GM19099 (cell line): ENCODE results near the gene RAB1A.

ENCODE experiments used
- POLR2A ChIP-seq: IDR thresholded peaks from 3 replicates; pipeline ENCODE4 v1.6.1; 2011; ENCODE audit warnings: low read depth; ENCODE audit not compliant: insufficient read length; ENCODE audit errors: extremely low read depth

The RAB1A gene

DNA sequence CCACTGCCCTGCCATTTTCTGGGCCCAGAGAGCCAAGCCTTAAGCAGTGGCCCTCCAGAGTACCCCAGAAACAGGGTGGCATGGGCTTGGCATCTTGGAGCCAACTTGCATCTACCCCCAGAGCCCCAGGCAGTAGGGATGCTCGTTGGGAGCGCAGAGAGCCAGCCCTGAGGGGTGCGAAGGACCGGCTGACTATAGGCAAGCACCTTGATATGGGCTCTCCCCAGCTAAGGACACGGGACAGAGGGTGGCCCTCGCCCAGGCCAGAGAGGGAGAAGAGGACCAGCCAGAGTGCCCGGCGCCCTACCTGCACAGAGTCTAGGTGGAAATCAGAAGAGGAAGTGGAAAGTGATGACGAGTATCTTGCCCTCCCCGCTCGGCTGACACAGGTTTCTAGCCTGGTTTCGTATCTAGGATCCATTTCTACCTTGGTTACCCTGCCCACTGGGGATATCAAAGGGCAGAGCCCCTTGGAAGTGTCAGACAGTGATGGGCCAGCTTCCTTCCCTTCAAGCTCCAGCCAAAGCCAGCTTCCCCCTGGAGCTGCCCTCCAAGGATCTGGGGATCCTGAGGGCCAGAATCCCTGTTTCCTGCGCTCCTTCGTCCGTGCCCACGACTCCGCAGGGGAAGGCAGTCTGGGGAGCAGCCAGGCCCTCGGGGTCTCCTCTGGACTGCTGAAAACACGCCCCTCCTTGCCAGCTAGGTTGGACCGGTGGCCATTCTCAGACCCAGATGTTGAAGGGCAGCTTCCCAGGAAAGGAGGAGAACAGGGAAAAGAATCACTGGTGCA lies 57.5 kb downstream of the RAB1A start:
- TF ChIP-seq POLR2A = no peak

GRCh38 chr2:65071499-65072180 lies 58.3 kb downstream of the RAB1A start:
- no peak for TF ChIP-seq POLR2A

- TF ChIP-seq POLR2A = no peak
These were observed 59.0 kb downstream of the RAB1A start for GRCh38 chr2:65070856-65071255.

DNA sequence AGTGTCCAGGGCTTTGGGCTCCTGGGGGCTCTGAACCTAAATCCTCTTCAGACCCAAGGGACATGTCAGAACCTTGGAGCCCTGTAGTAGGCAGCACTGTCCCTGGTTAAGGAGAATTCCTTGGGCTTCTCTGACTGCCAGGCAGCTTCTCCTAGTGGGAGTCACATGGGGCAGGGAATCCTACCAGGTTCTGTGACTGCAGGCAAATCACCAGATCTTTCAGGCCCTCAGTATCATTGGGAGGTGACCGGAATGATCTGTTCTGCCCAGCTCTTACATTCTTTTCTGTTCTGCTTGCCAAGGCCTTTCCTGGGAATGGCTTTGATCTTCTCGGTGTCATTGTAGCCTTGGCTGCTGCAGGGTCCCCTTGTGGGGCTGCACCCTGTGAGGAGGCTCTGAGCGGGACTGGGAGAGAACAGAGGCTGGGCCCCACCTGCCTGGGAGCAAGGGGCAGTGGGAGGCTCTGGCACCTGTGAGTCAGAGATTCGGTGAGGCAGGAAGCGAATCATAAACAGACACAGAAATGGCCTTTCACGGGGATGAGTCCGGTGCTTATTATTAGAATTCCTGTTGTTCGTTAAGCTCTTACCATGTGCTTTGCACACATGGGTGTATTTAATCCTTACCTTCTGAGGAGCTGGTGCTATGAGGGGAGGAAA lies 59.6 kb downstream of the RAB1A start:
- no peak for TF ChIP-seq POLR2A

DNA sequence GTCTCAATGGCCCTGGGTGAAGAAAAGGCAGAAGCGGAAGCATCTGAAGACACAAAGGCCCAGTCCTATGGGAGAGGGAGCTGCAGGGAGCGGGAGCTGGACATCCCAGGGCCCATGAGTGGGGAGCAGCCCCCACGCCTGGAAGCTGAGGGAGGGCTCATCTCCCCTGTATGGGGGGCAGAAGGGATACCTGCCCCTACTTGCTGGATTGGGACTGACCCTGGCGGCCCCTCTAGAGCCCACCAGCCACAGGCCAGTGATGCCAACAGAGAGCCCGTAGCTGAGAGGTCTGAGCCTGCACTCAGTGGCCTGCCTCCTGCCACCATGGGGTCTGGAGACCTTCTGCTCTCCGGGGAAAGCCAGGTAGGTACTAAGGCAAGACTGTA lies 60.5 kb downstream of the RAB1A start:
- no peak for TF ChIP-seq POLR2A

DNA sequence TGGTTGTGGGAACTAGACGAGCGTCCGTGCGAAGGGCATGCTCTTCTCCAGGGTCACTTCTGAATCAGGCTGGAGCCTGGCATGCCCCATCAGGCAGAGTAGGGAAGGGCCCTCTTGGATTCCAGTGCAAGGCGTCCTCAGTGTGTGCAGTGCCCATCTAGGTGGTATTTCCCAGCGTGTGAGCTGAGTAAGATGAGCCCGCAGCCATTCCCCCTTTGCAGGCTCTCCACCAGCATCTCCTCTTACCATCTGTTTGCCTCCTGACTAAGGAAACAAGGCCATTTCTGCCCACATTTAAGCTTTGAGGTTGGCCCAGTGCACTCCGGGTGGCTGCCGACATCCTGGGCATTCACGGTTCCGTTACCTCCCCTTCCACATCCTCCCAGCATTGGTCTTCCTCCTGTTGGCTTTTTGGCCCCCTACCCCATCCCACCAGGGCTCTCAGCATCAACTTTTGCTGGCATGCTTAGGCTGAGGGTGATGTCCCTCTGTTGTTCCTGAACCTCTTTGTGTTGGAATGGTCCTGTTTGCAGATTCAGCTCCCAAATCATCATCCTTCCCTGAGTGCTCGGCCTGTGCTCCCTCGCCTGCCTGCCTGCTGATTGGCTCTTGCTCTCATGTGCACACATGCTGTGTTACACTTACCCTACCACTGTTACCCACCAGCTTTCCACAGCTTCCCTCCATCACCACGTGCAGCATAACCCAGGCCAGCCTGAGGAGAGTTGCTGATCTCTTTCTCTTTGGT lies 61.9 kb downstream of the RAB1A start:
- TF ChIP-seq POLR2A = no peak

GRCh38 chr2:65064728-65065552 lies 65.0 kb downstream of the RAB1A start:
- no peak for TF ChIP-seq POLR2A

GRCh38 chr2:65062843-65063825 lies 66.8 kb downstream of the RAB1A start:
- no peak for TF ChIP-seq POLR2A

DNA sequence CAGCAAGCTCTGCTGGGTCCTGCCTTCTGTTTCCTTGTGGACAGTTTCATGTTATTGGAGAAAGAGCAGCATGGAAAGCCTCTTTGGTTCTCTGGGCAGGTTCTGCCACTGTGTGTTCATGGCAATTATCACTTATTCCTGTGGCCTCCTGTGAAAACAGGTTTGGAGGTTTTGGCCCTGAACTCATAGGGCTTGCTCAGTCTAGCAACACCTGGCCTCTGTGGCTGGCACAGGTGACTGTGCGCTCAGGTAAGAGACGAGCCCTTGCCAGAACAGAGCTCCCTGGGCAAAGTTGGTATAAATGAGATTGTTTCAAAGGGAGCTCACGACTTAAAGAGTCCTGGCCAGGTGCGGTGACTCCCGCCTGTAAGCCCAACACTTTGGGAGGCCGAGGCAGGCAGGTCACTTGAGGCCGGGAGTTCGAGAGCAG lies 68.0 kb downstream of the RAB1A start:
- no peak for TF ChIP-seq POLR2A

DNA sequence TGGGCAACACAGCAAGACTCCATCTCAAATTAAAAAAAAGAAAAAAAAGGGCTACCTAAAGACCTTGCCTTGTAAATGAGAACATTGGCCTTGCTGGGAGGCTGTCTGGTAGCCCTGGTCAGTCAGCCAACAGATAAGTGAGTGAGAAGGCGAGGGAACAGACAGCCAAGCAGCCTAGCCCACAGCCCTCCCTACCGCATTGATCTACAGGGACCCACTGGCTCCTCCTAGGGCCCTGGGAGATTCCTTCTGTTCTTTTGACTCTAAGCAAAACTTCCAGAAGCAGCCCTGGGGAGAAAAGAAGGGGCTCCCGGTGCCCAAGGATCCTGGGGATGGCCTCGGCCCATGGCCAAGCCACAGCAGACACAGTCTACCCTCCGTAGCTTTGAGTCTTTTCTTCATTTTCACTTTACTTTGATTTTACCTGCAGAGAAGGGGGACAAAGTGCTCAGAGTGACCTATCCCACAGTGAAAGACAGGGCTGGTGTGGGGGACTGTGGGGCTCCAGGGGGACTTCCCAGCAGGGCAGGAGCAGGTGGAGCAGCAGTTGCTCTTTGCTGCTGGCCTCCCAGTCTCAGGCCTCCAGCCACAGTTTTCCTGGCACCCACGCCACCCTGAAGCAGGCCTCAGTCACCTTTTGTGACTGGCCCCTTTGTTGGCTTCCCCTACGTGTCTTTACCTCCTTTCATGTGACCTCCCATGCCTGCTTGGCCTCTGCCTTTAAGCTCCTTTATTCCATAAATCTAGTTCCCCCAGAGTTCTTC lies 68.6 kb downstream of the RAB1A start:
- TF ChIP-seq POLR2A = no peak

DNA sequence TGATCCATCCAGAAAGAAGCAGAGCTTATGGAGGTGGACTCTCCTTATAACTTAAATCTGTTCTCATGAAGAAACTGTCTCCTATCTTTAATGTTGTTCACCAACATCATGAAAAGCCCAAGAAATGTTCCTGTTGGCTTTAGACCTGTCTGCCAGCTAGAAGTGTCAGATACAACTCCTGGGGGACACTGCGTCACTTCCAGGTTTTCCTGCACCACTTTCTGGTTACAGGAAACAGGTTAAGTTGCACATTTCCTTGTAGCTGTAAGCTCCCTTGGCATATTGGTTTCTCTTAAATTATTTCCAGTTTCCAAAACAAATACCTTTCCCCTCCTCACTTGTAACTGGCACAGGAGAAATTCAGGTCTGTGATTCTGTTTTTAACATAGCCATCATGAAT lies 70.8 kb downstream of the RAB1A start:
- no peak for TF ChIP-seq POLR2A

GRCh38 chr2:65057391-65058052 lies 72.4 kb downstream of the RAB1A start:
- TF ChIP-seq POLR2A = no peak
